Measurements from ENCODE around the gene PCSK6.
A peak's percentile ranks its signal among the peaks of the same experiment; 100 is the strongest.

PCSK6 gene

GRCh38 chr15:101444015-101444414 lies 45.5 kb downstream of the PCSK6 start:
- Histone ChIP-seq H3K4me3 (no peak overlapping the region), H3K27ac (peak overlapping the region in 1 of 2 donors; percentile 32)
- no peak for DNase-seq (ENCODE audit: low spot score)
- TF ChIP-seq, protein P1, sequence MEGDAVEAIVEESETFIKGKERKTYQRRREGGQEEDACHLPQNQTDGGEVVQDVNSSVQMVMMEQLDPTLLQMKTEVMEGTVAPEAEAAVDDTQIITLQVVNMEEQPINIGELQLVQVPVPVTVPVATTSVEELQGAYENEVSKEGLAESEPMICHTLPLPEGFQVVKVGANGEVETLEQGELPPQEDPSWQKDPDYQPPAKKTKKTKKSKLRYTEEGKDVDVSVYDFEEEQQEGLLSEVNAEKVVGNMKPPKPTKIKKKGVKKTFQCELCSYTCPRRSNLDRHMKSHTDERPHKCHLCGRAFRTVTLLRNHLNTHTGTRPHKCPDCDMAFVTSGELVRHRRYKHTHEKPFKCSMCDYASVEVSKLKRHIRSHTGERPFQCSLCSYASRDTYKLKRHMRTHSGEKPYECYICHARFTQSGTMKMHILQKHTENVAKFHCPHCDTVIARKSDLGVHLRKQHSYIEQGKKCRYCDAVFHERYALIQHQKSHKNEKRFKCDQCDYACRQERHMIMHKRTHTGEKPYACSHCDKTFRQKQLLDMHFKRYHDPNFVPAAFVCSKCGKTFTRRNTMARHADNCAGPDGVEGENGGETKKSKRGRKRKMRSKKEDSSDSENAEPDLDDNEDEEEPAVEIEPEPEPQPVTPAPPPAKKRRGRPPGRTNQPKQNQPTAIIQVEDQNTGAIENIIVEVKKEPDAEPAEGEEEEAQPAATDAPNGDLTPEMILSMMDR (IDR thresholded peaks at IDR 0.05) = no peak

GRCh38 chr15:101442272-101442671 lies 47.2 kb downstream of the PCSK6 start:
- H3K4me3 ChIP-seq = no peak overlapping the region
- no peak overlapping the region for H3K27ac ChIP-seq
- TF ChIP-seq, protein P1 (IDR thresholded peaks at IDR 0.05) = no peak
- no peak for DNase-seq (ENCODE audit: low spot score)

GRCh38 chr15:101441696-101442095 lies 47.8 kb downstream of the PCSK6 start:
- H3K27ac ChIP-seq = peak overlapping the region in 1 of 2 donors; percentile 16
- H3K4me3 ChIP-seq = no peak overlapping the region
- no peak for DNase-seq (ENCODE audit: low spot score)
- TF ChIP-seq, protein P1 (IDR thresholded peaks at IDR 0.05) = no peak

DNA sequence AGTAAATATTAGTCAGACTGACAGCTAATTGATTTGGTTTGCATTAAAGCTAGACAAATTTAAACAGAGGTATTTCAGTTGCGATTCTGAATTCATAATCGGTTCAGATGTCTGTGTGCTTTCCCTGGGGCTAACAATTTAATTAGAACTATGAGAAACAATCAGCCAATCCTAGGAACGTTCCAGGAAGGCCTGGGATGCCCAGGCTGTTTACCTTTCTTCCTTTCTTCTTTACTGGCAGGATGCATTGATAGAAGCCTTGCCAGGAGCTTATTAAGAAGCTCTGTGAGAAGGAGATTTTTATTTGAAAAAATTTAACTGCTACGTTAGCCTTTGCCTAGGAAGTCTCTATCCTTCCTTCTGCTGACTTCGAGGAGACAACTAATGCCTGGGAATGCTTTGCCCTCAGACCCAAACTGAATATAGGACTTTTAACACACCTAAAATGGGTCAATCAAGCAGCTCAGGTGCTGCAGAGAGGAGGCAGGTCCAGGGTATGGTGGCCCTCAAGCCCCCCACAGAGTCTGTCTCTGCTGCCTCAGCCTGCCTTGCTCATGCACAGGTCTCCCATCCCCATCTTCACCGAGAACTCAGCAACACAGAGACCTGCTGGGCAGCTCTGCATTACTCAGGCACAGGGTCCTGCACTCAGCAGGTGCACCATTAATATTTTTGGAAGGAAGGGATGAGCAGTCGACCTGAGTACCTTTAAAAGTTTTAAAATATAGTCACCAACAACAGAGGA lies 48.5 kb downstream of the PCSK6 start:
- TF ChIP-seq, protein P1 (IDR thresholded peaks at IDR 0.05) = no peak

DNA sequence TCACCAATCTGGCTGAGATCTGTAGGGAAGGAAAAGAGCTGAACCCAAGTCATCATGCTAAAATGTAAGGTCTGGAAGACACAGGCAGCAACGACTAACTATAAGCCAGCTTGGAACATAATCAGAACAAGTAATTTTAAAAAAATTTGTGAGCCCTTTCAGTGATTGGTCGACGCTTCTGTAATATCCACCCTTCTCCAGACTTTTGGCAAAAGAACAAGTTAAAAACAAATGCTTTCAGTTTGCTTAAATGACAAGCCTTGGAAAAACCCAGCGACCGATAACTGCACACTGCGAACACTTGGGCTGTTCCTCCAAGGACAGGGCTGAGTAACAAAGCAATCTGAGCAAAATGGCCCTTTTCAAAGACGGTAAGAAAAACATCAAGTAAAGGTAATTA lies 49.6 kb downstream of the PCSK6 start:
- DNase-seq (ENCODE audit: low spot score) = peak; percentile 33
- Histone ChIP-seq H3K27ac (peak overlapping the region in 1 of 2 donors; percentile 69), H3K4me3 (peak overlapping the region; percentile 19)
- TF ChIP-seq, protein P1 (IDR thresholded peaks at IDR 0.05) = no peak

More for the DNA sequence above, 48.5 kb downstream of the PCSK6 start:
- DNase-seq (ENCODE audit: low spot score) = peak; percentile 62
- H3K27ac ChIP-seq = peak overlapping the region in 1 of 2 donors; percentile 54
- no peak overlapping the region for H3K4me3 ChIP-seq

DNA sequence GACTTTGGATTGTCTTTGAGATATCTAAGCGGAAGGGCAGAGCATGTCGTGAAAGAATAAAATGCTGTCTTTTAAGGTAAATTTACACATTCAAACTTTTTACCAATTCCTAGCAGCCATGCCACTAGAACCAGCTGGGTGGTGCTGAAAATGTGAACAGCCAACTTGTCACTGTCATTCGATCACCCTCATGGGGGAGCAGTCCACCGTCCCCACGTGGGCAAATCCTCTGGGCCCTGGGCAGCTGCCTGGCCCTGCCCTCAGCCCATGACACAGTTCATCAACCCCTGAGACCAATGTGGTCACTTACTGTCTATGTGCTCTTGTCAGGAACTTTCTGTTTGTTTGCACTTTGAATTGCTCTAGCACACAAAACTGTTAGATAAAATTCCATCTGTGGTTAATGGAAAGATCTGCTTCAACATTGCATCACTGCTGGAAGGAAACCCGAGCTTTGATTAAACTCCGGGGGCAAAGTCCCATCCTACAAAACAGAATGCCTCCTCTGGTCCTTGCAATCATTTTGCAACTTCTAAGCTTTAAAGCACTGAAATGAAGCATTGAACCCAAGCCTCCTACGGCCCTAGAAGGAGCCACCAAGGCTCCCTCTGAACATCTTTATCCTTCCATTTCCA lies 50.1 kb downstream of the PCSK6 start:
- Histone ChIP-seq H3K4me3 (no peak overlapping the region), H3K27ac (peak overlapping the region in 1 of 2 donors; percentile 69)
- DNase-seq (ENCODE audit: low spot score) = peak; percentile 53
- TF ChIP-seq, protein P1 (IDR thresholded peaks at IDR 0.05) = no peak

All from coronary artery (tissue), 2 donors.